NB4 (cell line): ENCODE measurements around the gene BLOC1S1.

Experiments used
- DNase-seq: peaks from one replicate; pipeline ENCODE4 v3.0.0; 2010; ENCODE audit warnings: low read depth
- H3K4me3 ChIP-seq: one replicate; pipeline ENCODE4 v1.5.1; 2011; ENCODE audit warnings: mild to moderate bottlenecking, low read depth, low read length, moderate library complexity
- CTCF ChIP-seq: IDR thresholded peaks from one replicate; pipeline ENCODE4 v1.5.1; 2012; ENCODE audit warnings: low read depth, low read length
- MAX ChIP-seq: IDR thresholded peaks from 2 replicates; pipeline ENCODE4 v1.6.1; 2011; ENCODE audit warnings: low read depth, low read length
- MYC ChIP-seq: IDR thresholded peaks from 2 replicates; pipeline ENCODE4 v1.6.1; 2011; ENCODE audit warnings: low read depth, low read length
- POLR2A ChIP-seq: IDR thresholded peaks from 2 replicates; pipeline ENCODE4 v1.6.1; 2011; ENCODE audit warnings: mild to moderate bottlenecking; ENCODE audit not compliant: insufficient read length; ENCODE audit errors: extremely low read depth

Gene BLOC1S1

GRCh38 chr12:55723516-55724225 lies 7.8 kb downstream of the BLOC1S1 start:
- no peak for DNase-seq
- no peak for TF ChIP-seq CTCF
- no peak for TF ChIP-seq MAX
- TF ChIP-seq POLR2A: no peak
- no peak for TF ChIP-seq MYC
- no peak overlapping the region for H3K4me3 ChIP-seq

GRCh38 chr12:55724226-55724939 lies 8.5 kb downstream of the BLOC1S1 start:
- no peak for TF ChIP-seq POLR2A
- peak; percentile 88 for TF ChIP-seq CTCF
- peak; percentile 6; the same call in 1 of the 2 replicates for TF ChIP-seq MAX
- TF ChIP-seq MYC: no peak

GRCh38 chr12:55724940-55725309 lies 9.1 kb downstream of the BLOC1S1 start:
- H3K4me3 ChIP-seq: no peak overlapping the region
- no peak for TF ChIP-seq MAX
- no peak for TF ChIP-seq CTCF
- no peak for TF ChIP-seq POLR2A
- TF ChIP-seq MYC: no peak
- DNase-seq: no peak

More at GRCh38 chr12:55724226-55724939, 8.5 kb downstream of the BLOC1S1 start:
- DNase-seq: peak; percentile 84
- H3K4me3 ChIP-seq: no peak overlapping the region

GRCh38 chr12:55725556-55725955 lies 9.7 kb downstream of the BLOC1S1 start:
- TF ChIP-seq MYC (no peak), MAX (no peak), CTCF (no peak), POLR2A (no peak)
- no peak overlapping the region for H3K4me3 ChIP-seq
- no peak for DNase-seq

- peak overlapping the region; percentile 67 for H3K4me3 ChIP-seq
- no peak for TF ChIP-seq POLR2A
- no peak for TF ChIP-seq CTCF
- no peak for TF ChIP-seq MYC
- TF ChIP-seq MAX: no peak
- DNase-seq: peak; percentile 46
These were observed 11.1 kb downstream of the BLOC1S1 start for GRCh38 chr12:55726971-55727370.
